Astrocyte of the cerebellum (primary cell): ENCODE results near the gene CDC5L.

ENCODE experiments used
- DNase-seq: peaks from one replicate; pipeline ENCODE4 v3.0.0-alpha.2; 2011; ENCODE audit warnings: low read depth
- H3K4me3 ChIP-seq: 2 replicates; pipeline ENCODE4 v1.5.1; 2011; ENCODE audit warnings: mild to moderate bottlenecking, low read depth, low read length, moderate library complexity
- CTCF ChIP-seq: IDR thresholded peaks from 2 replicates; pipeline ENCODE4 v1.5.1; 2012; ENCODE audit warnings: low read length, low read depth, moderate library complexity, mild to moderate bottlenecking; ENCODE audit errors: missing control alignments
- in situ Hi-C: cut with HindIII; loops from 2 replicates; pipeline ENCODE4 v1.10.0; 2017; ENCODE audit warnings: low sequenced_read_pairs

Gene CDC5L

GRCh38 chr6:44471271-44471981 lies 83.9 kb downstream of the CDC5L start:
- in situ Hi-C loops, result no loop called here
- DNase-seq, result no peak
- TF ChIP-seq CTCF, result no peak
- H3K4me3 ChIP-seq, result no peak overlapping the region

GRCh38 chr6:44472250-44472945 lies 84.9 kb downstream of the CDC5L start:
- in situ Hi-C loops, result no loop called here
- TF ChIP-seq CTCF, result no peak
- no peak overlapping the region for H3K4me3 ChIP-seq
- DNase-seq, result no peak

- no peak for TF ChIP-seq CTCF
- in situ Hi-C loops, result no loop called here
- H3K4me3 ChIP-seq, result no peak overlapping the region
- no peak for DNase-seq
Measured at GRCh38 chr6:44473393-44474189, 86.1 kb downstream of the CDC5L start.

- TF ChIP-seq CTCF, result no peak
- in situ Hi-C loops, result no loop called here
- no peak for DNase-seq
- H3K4me3 ChIP-seq, result no peak overlapping the region
Measured at GRCh38 chr6:44474190-44474631, 86.7 kb downstream of the CDC5L start.

- DNase-seq, result no peak
- in situ Hi-C loops, result no loop called here
- TF ChIP-seq CTCF, result no peak
- no peak overlapping the region for H3K4me3 ChIP-seq
Measured at GRCh38 chr6:44474643-44475042, 87.1 kb downstream of the CDC5L start.

GRCh38 chr6:44475417-44475778 lies 87.9 kb downstream of the CDC5L start:
- no peak overlapping the region for H3K4me3 ChIP-seq
- no peak for DNase-seq
- in situ Hi-C loops, result no loop called here
- TF ChIP-seq CTCF, result no peak
